Lung (tissue), 12 donors: Measurements from ENCODE around the gene ACP1. TPM values are rescaled to one million over a fixed set of nuclear protein-coding genes. Genes with fewer than 3 reads are reported as not detected.

Experiments
- ATAC-seq: fragments of 200-7000 bp; cut with Tn5 transposase; one replicate; pipeline ENCODE4 v1.9.1; 2020; ENCODE audit warnings: moderate number of reproducible peaks; ENCODE audit not compliant: insufficient read depth, low FRiP score
- DNase-seq, 3 donors: peaks; one replicate each; pipeline ENCODE4 v3.0.0-alpha.2; 2013 to 2017
- H3K27ac ChIP-seq, 2 donors: one replicate each; pipeline ENCODE4 v1.5.1; 2013; ENCODE audit warnings: mild to moderate bottlenecking in 2 of 2, moderate library complexity in 2 of 2, control low read depth in 1 of 2, inconsistent platforms in 1 of 2, low read depth in 1 of 2, low read length in 1 of 2
- H3K27me3 ChIP-seq, 3 donors: one replicate each; pipeline ENCODE4 v1.5.1; 2013; ENCODE audit warnings: low read length in 2 of 3; ENCODE audit not compliant: control insufficient read depth in 3 of 3, insufficient read depth in 3 of 3
- H3K36me3 ChIP-seq, 4 donors: one replicate each; pipeline ENCODE4 v1.5.1; 2013; ENCODE audit warnings: low read length in 4 of 4, mild to moderate bottlenecking in 1 of 4, moderate library complexity in 1 of 4; ENCODE audit not compliant: control insufficient read depth in 4 of 4, insufficient read depth in 4 of 4
- H3K4me1 ChIP-seq, 5 donors: one replicate each; pipeline ENCODE4 v1.5.1; 2013; ENCODE audit warnings: low read length in 5 of 5, mild to moderate bottlenecking in 2 of 5, moderate library complexity in 1 of 5; ENCODE audit not compliant: control insufficient read depth in 5 of 5, insufficient read depth in 5 of 5
- H3K4me3 ChIP-seq: one replicate; pipeline ENCODE4 v1.5.1; 2013; ENCODE audit warnings: mild to moderate bottlenecking, control low read depth, moderate library complexity
- H3K9ac ChIP-seq, 2 donors: one replicate each; pipeline ENCODE4 v1.5.1; 2013; ENCODE audit warnings: low read length in 2 of 2, control low read depth in 1 of 2; ENCODE audit not compliant: insufficient read depth in 1 of 2
- H3K9me3 ChIP-seq, 4 donors: one replicate each; pipeline ENCODE4 v1.5.1; 2013; ENCODE audit warnings: low read length in 3 of 4, mild to moderate bottlenecking in 1 of 4, moderate library complexity in 1 of 4; ENCODE audit not compliant: control insufficient read depth in 4 of 4, insufficient read depth in 3 of 4
- CTCF ChIP-seq: IDR thresholded peaks from 2 replicates; pipeline ENCODE4 v1.5.1; 2012; ENCODE audit warnings: mild to moderate bottlenecking; ENCODE audit errors: control extremely low read depth, extremely low read depth
- WGBS, 2 donors: extraction: QIAGEN DNeasy Blood & Tissue Kit; methylation state at CpG; one replicate each; pipeline ENCODE4 v1.1.7; 2013; 5-methylcytosine and 5-hydroxymethylcytosine counted together
- polyA plus RNA-seq, 2 donors: library from polyadenylated mRNA; stranded (reverse); fragments of 200-250 nt; gene quantifications; one replicate each; pipeline ENCODE4 v1.2.1, GENCODE V29; 2013
- total RNA-seq, 2 donors: library from RNA; depleted of rRNA in 1 of 2; stranded (reverse); fragments of >200 nt in 1 of 2; gene quantifications; one replicate each; pipeline ENCODE4 v1.2.1, GENCODE V29; 2014 to 2021
- donor health status: control.
- donor health status: control.
- donor health status: Bipolar disorder and iron deficiency.
- donor health status: healthy.
- donor health status: DM: yes; HTN: yes; CAD: no.

Gene ACP1
- total and polyA plus RNA-seq, 4 donors = 66.0 to 136 (median 75.0) TPM

- H3K36me3 ChIP-seq = peaks cover 4 to 10% (median 6%) of the 10 kb centered on the region in 4 donors
- no peak overlapping the region for H3K9ac ChIP-seq
- H3K9me3 ChIP-seq = no peaks in the 10 kb centered on the region
- peak in 2 of 3 donors; percentile 43 to 55 for DNase-seq
- ATAC-seq = no peak
- peaks cover 6 to 21% (median 9%) of the 10 kb centered on the region in 3 donors for H3K27me3 ChIP-seq
- WGBS, 2 donors = 88 to 90% methylated on average over 1 of the region's 1 CpG
- no peak overlapping the region for H3K27ac ChIP-seq
- no peak for TF ChIP-seq CTCF
- peaks cover 0 to 20% (median 7%) of the 10 kb centered on the region in 5 donors for H3K4me1 ChIP-seq
- H3K4me3 ChIP-seq = no peak overlapping the region
Observed at GRCh38 chr2:285531-285930, 20.8 kb downstream of the ACP1 start.

- Histone ChIP-seq H3K9me3 (peaks cover 0 to 2% (median 0%) of the 10 kb centered on the region in 4 donors), H3K27me3 (peaks cover 6 to 25% (median 9%) of the 10 kb centered on the region in 3 donors), H3K27ac (no peak overlapping the region), H3K4me3 (no peak overlapping the region), H3K9ac (no peak overlapping the region), H3K36me3 (peaks cover 4 to 8% (median 6%) of the 10 kb centered on the region in 4 donors), H3K4me1 (peaks cover 0 to 20% (median 7%) of the 10 kb centered on the region in 5 donors)
- DNase-seq = no peak
- ATAC-seq = no peak
- TF ChIP-seq CTCF = no peak
- WGBS, 2 donors = 94 to 95% methylated on average over 6 of the region's 6 CpGs
Observed at GRCh38 chr2:286035-286434, 21.3 kb downstream of the ACP1 start.

GRCh38 chr2:286774-287392 lies 22.1 kb downstream of the ACP1 start:
- Histone ChIP-seq H3K9ac (no peak overlapping the region), H3K9me3 (peaks cover 0 to 2% (median 0%) of the 10 kb centered on the region in 4 donors), H3K27me3 (peaks cover 6 to 28% (median 13%) of the 10 kb centered on the region in 3 donors), H3K27ac (no peak overlapping the region), H3K4me3 (no peak overlapping the region), H3K36me3 (peaks cover 0 to 3% (median 2%) of the 10 kb centered on the region in 4 donors), H3K4me1 (peaks cover 0 to 20% (median 7%) of the 10 kb centered on the region in 5 donors)
- ATAC-seq (no peak), DNase-seq (peak in 2 of 3 donors; percentile 15 to 25)
- WGBS, 2 donors = 26 to 27% methylated on average over 20 of the region's 20 CpGs
- TF ChIP-seq CTCF = no peak
